GM18519 (cell line): Measurements from ENCODE around the gene CENPP.
A peak's percentile ranks its signal among the peaks of the same experiment; 100 is the strongest.

Source experiments
- ATAC-seq: cut with Tn5 transposase; IDR thresholded peaks from one replicate; pipeline ENCODE4 v1.9.1; 2021; ENCODE audit warnings: mild to moderate bottlenecking, moderate library complexity; ENCODE audit not compliant: unreplicated experiment, low FRiP score

CENPP gene

GRCh38 chr9:92468206-92468605 is 142.5 kb downstream of the CENPP start:
- ATAC-seq: no peak

- no peak for ATAC-seq
Observed at GRCh38 chr9:92474587-92474986, 148.8 kb downstream of the CENPP start.

- no peak for ATAC-seq
Observed at GRCh38 chr9:92476962-92477361, 151.2 kb downstream of the CENPP start.

GRCh38 chr9:92478783-92479182 is 153.0 kb downstream of the CENPP start:
- ATAC-seq: no peak

- ATAC-seq: no peak
Observed at GRCh38 chr9:92479346-92479745, 153.6 kb downstream of the CENPP start.

GRCh38 chr9:92480291-92480771 is 154.6 kb downstream of the CENPP start:
- no peak for ATAC-seq

GRCh38 chr9:92480986-92481633 is 155.4 kb downstream of the CENPP start:
- ATAC-seq: peak; percentile 44

GRCh38 chr9:92482329-92482728 is 156.6 kb downstream of the CENPP start, which contains the start of gene ASPN:
Gene ASPN (minus strand): TSS chr9:92482506.
- no peak for ATAC-seq

GRCh38 chr9:92482805-92483204 is 157.1 kb downstream of the CENPP start:
- no peak for ATAC-seq

- no peak for ATAC-seq
Observed at GRCh38 chr9:92483627-92484545, 158.1 kb downstream of the CENPP start.

- no peak for ATAC-seq
Observed at GRCh38 chr9:92484563-92484962, 158.8 kb downstream of the CENPP start.

GRCh38 chr9:92486371-92486770 is 160.6 kb downstream of the CENPP start:
- ATAC-seq: no peak

- no peak for ATAC-seq
Observed at GRCh38 chr9:92488681-92489550, 163.2 kb downstream of the CENPP start.

- ATAC-seq: no peak
Observed at GRCh38 chr9:92492781-92493401, 167.1 kb downstream of the CENPP start.

- ATAC-seq: no peak
Observed at GRCh38 chr9:92493749-92494387, 168.1 kb downstream of the CENPP start.

- no peak for ATAC-seq
Observed at GRCh38 chr9:92494856-92495255, 169.1 kb downstream of the CENPP start.

- ATAC-seq: no peak
Observed at GRCh38 chr9:92496396-92497176, 170.8 kb downstream of the CENPP start.

- ATAC-seq: no peak
Observed at GRCh38 chr9:92499701-92500100, 173.9 kb downstream of the CENPP start.

- no peak for ATAC-seq
Observed at GRCh38 chr9:92500725-92501124, 175.0 kb downstream of the CENPP start.
